AG04449 (cell line): ENCODE results near the gene TAF3.

ENCODE experiments used
- CTCF ChIA-PET: fragments of 350-600 bp; formaldehyde crosslinking; extraction: SDS; loops from one replicate; lab custom pipeline; 2021; ENCODE audit warnings: antibody characterized with exemption; lab: Yijun Ruan, JAX
- POLR2A ChIA-PET: fragments of 400-600, 350-600 bp; formaldehyde crosslinking; extraction: SDS; loops from one replicate; lab custom pipeline; 2020; ENCODE audit warnings: antibody characterized with exemption, inconsistent platforms; lab: Yijun Ruan, JAX
- DNase-seq: peaks from one replicate; pipeline ENCODE4 v3.0.0-alpha.2; 2010; ENCODE audit warnings: low read depth, low spot score
- H3K4me3 ChIP-seq: 2 replicates; pipeline ENCODE4 v1.5.1; 2011; ENCODE audit warnings: low read depth, mild to moderate bottlenecking, control low read depth, low read length
- CTCF ChIP-seq: IDR thresholded peaks from one replicate; pipeline ENCODE4 v1.5.1; 2011; ENCODE audit warnings: mild to moderate bottlenecking, moderate library complexity, low read length, control low read depth, inconsistent platforms; ENCODE audit not compliant: insufficient read depth; ENCODE audit errors: missing control alignments

Gene TAF3

GRCh38 chr10:7965457-7965856 lies 147.2 kb downstream of the TAF3 start:
- CTCF ChIA-PET, result no interaction called here
- TF ChIP-seq CTCF, result no peak
- POLR2A ChIA-PET, result no interaction called here

GRCh38 chr10:7967035-7967434 lies 148.7 kb downstream of the TAF3 start:
- H3K4me3 ChIP-seq, result no peak overlapping the region
- TF ChIP-seq CTCF, result no peak
- DNase-seq, result no peak
- ChIA-PET POLR2A (no interaction called here), CTCF (no interaction called here)

More at GRCh38 chr10:7965457-7965856, 147.2 kb downstream of the TAF3 start:
- DNase-seq, result no peak
- no peak overlapping the region for H3K4me3 ChIP-seq

GRCh38 chr10:7968510-7969112 lies 150.3 kb downstream of the TAF3 start:
- ChIA-PET CTCF (no interaction called here), POLR2A (no interaction called here)
- no peak for TF ChIP-seq CTCF
- DNase-seq, result no peak
- no peak overlapping the region for H3K4me3 ChIP-seq

- no peak overlapping the region for H3K4me3 ChIP-seq
- ChIA-PET CTCF (no interaction called here), POLR2A (no interaction called here)
- no peak for DNase-seq
- TF ChIP-seq CTCF, result no peak
Observed at GRCh38 chr10:7969623-7970022, 151.3 kb downstream of the TAF3 start.

- H3K4me3 ChIP-seq, result no peak overlapping the region
- POLR2A ChIA-PET, result no interaction called here
- DNase-seq, result no peak
- TF ChIP-seq CTCF, result no peak
- CTCF ChIA-PET, result interaction anchor here (1.1 kb wide), 1 partner anchor 10 kb away, joined by 3 read pairs; no protein-coding TSS in a partner anchor
Observed at GRCh38 chr10:7971949-7972348, 153.6 kb downstream of the TAF3 start.

GRCh38 chr10:7972367-7972766 lies 154.1 kb downstream of the TAF3 start:
- ChIA-PET POLR2A (no interaction called here), CTCF (interaction anchor here (0.8 to 1.1 kb wide), 2 partner anchors 10 to 16 kb away, joined by 3 read pairs; no protein-coding TSS in a partner anchor)
- no peak for TF ChIP-seq CTCF
- DNase-seq, result no peak
- H3K4me3 ChIP-seq, result no peak overlapping the region
